HG02588 (cell line): ENCODE data around the gene GALNT15.

Experiments
- ATAC-seq: cut with Tn5 transposase; IDR thresholded peaks from one replicate; pipeline ENCODE4 v1.9.1; 2021; ENCODE audit warnings: mild to moderate bottlenecking, moderate library complexity; ENCODE audit not compliant: unreplicated experiment

The GALNT15 gene

GRCh38 chr3:16277471-16277870, 103.0 kb downstream of the GALNT15 start:
- no peak for ATAC-seq

DNA sequence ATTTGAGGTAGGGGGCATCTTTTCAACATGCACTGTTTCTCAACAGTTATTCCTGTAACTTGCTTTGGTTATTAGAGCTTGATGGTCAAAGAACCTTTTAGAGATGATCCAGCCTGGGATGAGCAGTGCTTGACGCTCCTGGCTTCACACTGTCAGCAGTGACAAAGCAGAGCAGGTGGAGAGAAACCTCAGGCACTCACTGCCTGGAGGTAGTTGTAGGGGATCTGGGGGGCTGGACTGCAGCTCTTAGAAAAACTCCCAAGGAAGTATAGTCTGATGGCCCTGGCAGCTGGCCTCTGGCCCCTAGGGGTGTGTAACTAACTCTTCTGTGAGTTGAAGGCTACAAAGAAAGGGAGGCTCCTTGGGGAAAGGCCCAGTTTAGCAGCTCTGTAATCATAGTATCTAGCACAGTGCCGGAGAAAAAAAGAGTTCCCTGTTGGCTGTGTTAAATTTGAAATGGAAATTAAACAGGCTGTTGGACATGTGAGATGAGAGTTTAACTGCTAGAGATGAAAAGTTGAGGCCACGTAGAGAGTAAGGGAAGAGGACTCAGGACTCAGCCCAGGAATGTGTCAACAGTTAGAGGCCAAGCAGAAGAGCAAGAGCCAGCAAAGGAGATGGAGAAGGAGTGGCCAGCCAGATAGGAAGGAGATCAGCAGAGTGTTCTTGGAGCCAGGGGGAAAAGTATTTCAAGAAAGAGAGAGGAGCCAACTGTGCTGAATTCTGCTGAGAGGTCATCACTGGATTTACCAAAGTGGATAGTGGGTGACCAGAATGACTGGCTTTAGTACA, 104.7 kb downstream of the GALNT15 start:
- no peak for ATAC-seq

DNA sequence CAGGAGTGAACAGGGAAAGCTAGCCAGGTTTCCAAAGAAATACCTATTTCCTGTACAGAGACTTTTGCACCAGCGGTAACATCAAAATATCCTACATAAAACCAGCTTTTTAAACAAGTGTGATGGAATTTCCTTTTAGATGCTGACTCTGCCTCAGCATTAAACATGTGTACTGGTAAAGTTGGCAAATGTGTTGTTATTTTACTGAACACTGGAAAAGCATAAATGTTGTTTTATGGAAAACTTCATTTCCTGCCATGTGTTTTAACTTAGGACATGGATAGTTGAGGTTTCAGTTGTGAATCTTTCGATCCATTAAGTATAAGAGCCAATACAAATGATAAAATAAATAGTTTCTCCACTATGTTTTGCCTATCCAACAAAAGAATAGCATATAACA, 106.2 kb downstream of the GALNT15 start:
- no peak for ATAC-seq
